GM13976 (cell line): ENCODE results near the gene SDK1.

ENCODE experiments used
- DNase-seq: peaks from one replicate; pipeline ENCODE4 v3.0.0; 2012; ENCODE audit warnings: low spot score
- in situ Hi-C: fragments of 300-500 bp; cut with MboI; formaldehyde crosslinking; loops from one replicate; pipeline ENCODE4 v1.12.0; 2022; ENCODE audit warnings: low sequenced_read_pairs, mixed read lengths, inconsistent platforms; ENCODE audit not compliant: unreplicated experiment
- TF ChIP-seq, protein P1 (sequence below): IDR thresholded peaks from 2 replicates; pipeline ENCODE4 v1.5.1; 2012; ENCODE audit warnings: borderline replicate concordance, mild to moderate bottlenecking; ENCODE audit not compliant: insufficient read depth; ENCODE audit errors: extremely low read depth, missing control alignments, control extremely low read depth

SDK1 gene

DNA sequence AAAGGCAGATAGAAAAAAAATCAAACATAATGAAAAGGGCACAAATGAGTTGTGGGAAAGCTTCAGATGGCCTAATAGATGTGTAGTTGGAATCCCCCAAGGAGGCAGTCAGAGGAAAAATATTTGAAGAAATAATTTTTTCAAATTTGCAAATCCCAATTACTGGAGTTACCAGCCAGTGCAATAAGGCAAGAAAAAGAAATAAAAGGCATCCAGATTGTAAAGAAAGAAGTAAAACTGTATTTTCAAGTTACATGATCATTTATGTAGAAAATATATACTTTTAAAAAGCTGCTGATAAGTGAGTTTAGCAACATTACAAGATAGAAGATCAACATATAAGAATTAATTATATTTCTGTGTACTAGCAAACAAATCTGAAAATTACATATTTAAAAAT is 329.0 kb downstream of the SDK1 start:
- no peak for DNase-seq
- TF ChIP-seq, protein P1, sequence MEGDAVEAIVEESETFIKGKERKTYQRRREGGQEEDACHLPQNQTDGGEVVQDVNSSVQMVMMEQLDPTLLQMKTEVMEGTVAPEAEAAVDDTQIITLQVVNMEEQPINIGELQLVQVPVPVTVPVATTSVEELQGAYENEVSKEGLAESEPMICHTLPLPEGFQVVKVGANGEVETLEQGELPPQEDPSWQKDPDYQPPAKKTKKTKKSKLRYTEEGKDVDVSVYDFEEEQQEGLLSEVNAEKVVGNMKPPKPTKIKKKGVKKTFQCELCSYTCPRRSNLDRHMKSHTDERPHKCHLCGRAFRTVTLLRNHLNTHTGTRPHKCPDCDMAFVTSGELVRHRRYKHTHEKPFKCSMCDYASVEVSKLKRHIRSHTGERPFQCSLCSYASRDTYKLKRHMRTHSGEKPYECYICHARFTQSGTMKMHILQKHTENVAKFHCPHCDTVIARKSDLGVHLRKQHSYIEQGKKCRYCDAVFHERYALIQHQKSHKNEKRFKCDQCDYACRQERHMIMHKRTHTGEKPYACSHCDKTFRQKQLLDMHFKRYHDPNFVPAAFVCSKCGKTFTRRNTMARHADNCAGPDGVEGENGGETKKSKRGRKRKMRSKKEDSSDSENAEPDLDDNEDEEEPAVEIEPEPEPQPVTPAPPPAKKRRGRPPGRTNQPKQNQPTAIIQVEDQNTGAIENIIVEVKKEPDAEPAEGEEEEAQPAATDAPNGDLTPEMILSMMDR = no peak
- in situ Hi-C loops = no loop called here

DNA sequence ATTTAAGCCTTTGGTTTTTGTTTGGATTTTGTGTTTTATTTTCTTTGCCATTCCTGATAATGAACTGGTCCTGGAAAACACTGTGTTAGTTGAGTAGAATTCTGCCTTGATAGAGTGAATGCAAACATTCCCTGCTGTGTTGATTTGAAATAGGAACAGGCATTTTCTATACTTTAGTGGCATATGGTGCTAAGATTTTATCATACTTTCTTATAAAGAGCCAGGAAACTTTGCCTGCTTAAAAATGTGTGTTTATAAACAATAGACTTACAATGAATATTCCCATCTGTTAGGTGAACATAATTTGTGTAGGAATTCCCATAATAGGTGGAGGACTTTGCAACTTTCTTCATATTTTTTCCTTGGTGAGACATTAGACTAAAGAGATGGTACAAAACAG is 333.3 kb downstream of the SDK1 start:
- in situ Hi-C loops = no loop called here
- no peak for DNase-seq
- TF ChIP-seq, protein P1 = no peak

DNA sequence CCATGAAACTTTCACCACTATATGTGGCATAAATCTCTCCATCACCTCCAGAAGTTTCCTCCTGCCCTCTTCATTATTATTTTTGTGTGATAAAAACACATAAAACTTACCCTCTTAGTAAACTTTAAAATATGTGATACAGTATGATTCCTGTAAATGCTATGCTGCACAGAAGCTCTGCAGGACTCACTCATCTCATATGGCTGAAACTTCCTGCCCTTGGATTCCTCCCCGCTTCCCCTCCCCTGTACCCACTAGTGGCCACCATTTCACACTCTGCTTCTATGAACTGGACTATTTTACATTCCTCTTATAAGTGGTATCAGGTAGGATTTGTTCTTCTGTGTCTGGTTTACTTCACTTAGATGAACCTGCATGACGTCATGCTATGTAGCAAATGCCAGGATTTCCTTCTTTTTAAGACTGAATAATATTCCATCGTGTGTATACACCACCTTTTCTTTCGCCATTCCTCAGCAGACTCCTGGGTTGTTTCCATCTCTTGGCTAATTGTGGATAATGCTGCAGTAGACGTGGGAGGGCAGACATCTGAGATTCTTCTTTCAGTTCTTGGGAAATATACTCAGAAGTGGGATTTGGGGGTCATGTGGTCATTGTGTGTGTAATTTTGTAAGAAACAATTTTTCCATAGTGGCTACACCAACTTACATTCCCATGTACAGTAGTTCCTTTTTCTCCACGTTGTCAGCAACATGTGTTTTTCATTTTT is 335.2 kb downstream of the SDK1 start:
- DNase-seq = no peak
- in situ Hi-C loops = no loop called here
- TF ChIP-seq, protein P1 = no peak

DNA sequence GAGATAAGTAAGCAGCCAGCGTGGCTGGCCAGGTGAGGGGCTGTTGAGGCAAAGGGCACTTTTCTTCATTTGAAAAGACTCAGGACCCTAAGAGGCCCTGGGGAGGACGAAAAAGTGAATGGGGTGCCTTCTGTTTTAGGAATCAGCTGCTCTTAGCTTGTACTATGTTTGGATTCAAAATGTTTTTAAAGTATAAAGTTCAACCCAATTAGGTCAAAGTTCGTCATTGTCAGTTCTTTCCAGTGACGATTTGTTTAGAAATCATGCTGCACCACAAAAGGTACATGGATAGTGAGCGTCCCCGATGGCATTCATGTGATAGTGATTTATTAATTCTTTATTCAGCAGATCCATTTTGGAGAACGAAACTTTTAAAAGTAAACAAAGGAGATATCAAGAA is 338.2 kb downstream of the SDK1 start:
- TF ChIP-seq, protein P1 = no peak
- in situ Hi-C loops = no loop called here
- no peak for DNase-seq

DNA sequence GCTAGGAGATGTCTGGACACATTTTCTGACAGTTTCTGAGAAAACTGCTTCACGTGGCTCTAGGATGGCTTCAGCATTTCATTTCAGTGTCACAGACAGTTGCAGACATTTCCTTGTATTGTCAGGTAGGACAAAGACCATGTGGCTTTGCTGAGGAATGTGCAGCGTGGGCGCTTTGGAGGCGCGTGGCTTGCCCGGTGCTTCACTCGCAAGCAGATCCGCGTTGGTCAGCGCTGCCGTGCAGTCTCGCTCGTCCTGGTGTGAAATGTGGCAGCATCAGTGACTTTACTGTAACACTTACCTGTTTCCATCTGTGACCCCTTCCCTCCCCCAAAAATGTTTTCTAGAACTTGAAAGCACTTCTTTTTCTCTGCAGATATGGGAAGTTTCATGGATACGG is 340.5 kb downstream of the SDK1 start:
- in situ Hi-C loops = no loop called here
- no peak for DNase-seq
- TF ChIP-seq, protein P1 = no peak

DNA sequence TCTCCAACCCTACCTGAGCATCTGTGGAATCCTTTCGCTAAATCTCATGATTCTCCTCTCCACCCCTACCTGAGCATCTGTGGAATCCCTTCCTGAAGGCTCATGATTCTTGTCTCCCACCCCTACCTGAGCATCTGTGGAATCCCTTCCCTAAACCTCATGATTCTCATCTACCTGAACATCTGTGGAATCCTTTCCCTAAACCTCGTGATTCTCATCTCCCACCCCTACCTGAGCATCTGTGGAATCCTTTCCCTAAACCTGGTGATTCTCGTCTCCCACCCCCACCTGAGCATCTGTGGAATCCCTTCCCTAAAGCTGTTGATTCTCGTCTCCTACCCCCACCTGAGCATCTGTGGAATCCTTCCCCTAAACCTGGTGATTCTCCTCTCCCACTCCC is 342.0 kb downstream of the SDK1 start:
- DNase-seq = no peak
- TF ChIP-seq, protein P1 = no peak
- in situ Hi-C loops = no loop called here
